ENCODE results near the gene TRIM46. TPM values are rescaled to one million over a fixed set of nuclear protein-coding genes. Genes with fewer than 3 reads are reported as not detected.

TRIM46 gene
- total and polyA plus RNA-seq, 3 experiments from 2014 or later, result 0.99 to 7.3 (median 6.4) TPM

GRCh38 chr1:155182052-155182550, 8.5 kb downstream of the TRIM46 start:
- Histone ChIP-seq H3K4me1 (ENCODE audit: insufficient read depth, low read length) (peaks cover 2% of the 10 kb centered on the region), H3K27ac (ENCODE audit: low read depth, low read length) (no peak overlapping the region), H3K27me3 (ENCODE audit: insufficient read depth, low read length, poor library complexity, severe bottlenecking) (no peaks in the 10 kb centered on the region), H3K36me3 (ENCODE audit: insufficient read depth, low read length) (peaks cover 13% of the 10 kb centered on the region), H3K9me3 (ENCODE audit: low read length) (no peaks in the 10 kb centered on the region), H3K4me3 (ENCODE audit: low read length) (no peak overlapping the region)
- peaks cover 0 to 4% (median 0%) of the 10 kb centered on the region in 3 donors for H3K4me1 Mint-ChIP-seq
- no peaks in the 10 kb centered on the region for H3K27me3 Mint-ChIP-seq
- H3K9me3 Mint-ChIP-seq, result no peaks in the 10 kb centered on the region
- H3K4me3 Mint-ChIP-seq, result no peak overlapping the region
- no peak for DNase-seq
- no peak overlapping the region for H3K27ac Mint-ChIP-seq
- CTCF ChIA-PET, result no interaction called here
- POLR2A ChIA-PET, result no interaction called here
- H3K36me3 Mint-ChIP-seq, result peaks cover 0 to 38% (median 4%) of the 10 kb centered on the region in 3 donors

GRCh38 chr1:155183775-155184221, 10.1 kb downstream of the TRIM46 start:
- Mint-ChIP-seq H3K4me3 (no peak overlapping the region), H3K27me3 (no peaks in the 10 kb centered on the region), H3K9me3 (no peaks in the 10 kb centered on the region), H3K4me1 (peaks cover 5 to 6% (median 6%) of the 10 kb centered on the region in 3 donors), H3K36me3 (peaks cover 0 to 28% (median 4%) of the 10 kb centered on the region in 3 donors), H3K27ac (peak overlapping the region in 1 of 8 donors; percentile 80)
- Histone ChIP-seq H3K36me3 (ENCODE audit: insufficient read depth, low read length) (no peaks in the 10 kb centered on the region), H3K27me3 (ENCODE audit: insufficient read depth, low read length, poor library complexity, severe bottlenecking) (no peaks in the 10 kb centered on the region), H3K4me3 (ENCODE audit: low read length) (no peak overlapping the region), H3K4me1 (ENCODE audit: insufficient read depth, low read length) (no peaks in the 10 kb centered on the region), H3K27ac (ENCODE audit: low read depth, low read length) (no peak overlapping the region), H3K9me3 (ENCODE audit: low read length) (no peaks in the 10 kb centered on the region)
- ChIA-PET CTCF (interaction anchor here (0.8 to 1.0 kb wide), 2 partner anchors 10 to 11 kb away, joined by 3 to 5 read pairs; partner anchors contain the start of gene KRTCAP2), POLR2A (no interaction called here)
- DNase-seq, result peak in 1 of 5 donors; percentile 37

DNA sequence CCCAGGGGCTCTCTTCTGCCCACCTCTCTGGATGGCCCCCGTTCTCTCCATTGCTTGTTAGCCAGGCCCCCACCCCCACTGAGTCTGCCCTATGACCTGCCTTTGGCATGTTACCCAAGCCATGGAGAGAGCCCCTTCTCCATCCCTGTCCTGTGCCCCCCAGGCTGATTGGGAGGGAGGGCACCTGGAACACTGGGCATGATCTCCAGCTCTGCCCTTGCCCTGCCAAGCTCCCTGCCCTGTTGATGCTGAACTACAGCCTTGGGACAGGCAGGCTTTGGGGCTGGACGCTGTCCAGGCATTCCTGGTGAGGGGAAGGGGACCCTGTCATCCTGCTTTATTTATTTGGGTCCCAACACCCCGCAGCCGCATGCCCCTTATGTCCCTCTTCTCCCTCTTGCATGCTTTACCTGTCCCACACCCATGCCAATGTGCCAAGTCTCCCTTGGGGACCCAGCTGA, 10.7 kb downstream of the TRIM46 start:
- no peak for DNase-seq
- Mint-ChIP-seq H3K4me1 (peaks cover 5 to 6% (median 6%) of the 10 kb centered on the region in 3 donors), H3K27me3 (no peaks in the 10 kb centered on the region), H3K27ac (no peak overlapping the region), H3K36me3 (peaks cover 0 to 22% (median 3%) of the 10 kb centered on the region in 3 donors), H3K4me3 (no peak overlapping the region), H3K9me3 (no peaks in the 10 kb centered on the region)
- POLR2A ChIA-PET, result no interaction called here
- Histone ChIP-seq H3K27ac (ENCODE audit: low read depth, low read length) (no peak overlapping the region), H3K4me3 (ENCODE audit: low read length) (no peak overlapping the region), H3K36me3 (ENCODE audit: insufficient read depth, low read length) (no peaks in the 10 kb centered on the region), H3K4me1 (ENCODE audit: insufficient read depth, low read length) (no peaks in the 10 kb centered on the region), H3K9me3 (ENCODE audit: low read length) (no peaks in the 10 kb centered on the region), H3K27me3 (ENCODE audit: insufficient read depth, low read length, poor library complexity, severe bottlenecking) (no peaks in the 10 kb centered on the region)
- CTCF ChIA-PET, result interaction anchor here (0.8 to 1.3 kb wide), 4 partner anchors 9 to 12 kb away, joined by 3 to 8 read pairs (median 4); partner anchors contain the start of gene KRTCAP2

DNA sequence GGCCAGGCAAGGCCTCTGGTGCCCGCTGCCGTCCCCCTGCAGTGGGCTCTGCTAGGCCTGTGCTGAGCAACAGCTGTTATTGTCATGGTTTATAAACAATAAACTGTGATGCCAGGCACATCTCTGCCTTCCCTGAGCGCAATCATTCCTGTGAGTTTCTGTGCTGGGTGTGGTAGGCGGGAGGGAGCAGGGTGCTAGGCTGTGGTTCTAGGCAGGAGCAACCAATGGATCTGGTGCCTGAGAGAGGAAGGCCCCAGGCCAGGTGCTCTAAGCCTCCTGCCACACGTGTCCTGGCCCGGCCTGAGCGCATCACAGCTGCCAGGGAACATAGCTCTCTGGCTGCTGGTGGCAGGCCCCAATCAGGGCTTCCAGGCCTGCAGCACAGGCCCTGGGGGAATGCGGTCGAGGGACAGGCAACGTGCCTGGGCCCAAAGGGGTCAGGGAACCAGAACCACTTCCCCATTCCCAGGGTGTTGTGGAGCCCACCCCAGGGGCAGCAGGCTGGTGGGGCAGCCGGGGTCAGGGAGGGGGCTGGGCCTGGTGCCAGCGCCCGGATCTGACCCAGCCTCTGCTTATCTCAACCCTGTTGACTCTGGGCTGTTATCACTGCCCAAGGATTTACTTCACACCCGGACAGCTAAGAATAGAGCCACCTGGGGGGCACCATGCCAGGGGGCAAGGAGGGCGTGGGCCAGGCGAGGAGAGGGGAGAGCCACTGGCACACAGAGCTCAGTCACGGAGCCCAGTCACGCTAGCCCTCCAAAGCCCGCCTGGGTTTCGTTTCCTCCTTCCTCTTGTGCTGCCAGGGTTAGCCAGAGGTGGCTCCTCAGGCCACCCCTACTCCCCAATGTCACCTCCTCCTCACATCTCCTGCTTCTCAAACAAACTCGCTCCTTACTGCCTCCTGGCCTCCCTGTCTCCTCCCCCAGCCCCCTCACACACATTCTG, 11.5 kb downstream of the TRIM46 start:
- POLR2A ChIA-PET, result no interaction called here

DNA sequence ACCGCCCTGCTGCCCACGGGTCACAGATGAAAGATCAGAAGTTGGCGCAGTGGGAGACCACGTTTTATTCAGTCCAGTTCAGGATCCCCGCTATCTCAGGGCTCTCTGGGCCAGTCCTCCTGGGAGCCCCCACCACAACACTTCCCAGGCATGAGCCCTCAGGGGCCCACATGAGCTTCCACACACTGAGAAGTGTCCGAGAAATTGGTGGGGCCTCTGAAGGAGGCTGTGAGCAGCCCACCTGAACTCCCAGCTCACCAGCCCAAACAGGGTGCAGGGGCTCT, 12.1 kb downstream of the TRIM46 start:
- H3K4me1 ChIP-seq (ENCODE audit: insufficient read depth, low read length), result no peaks in the 10 kb centered on the region
- peaks cover 0 to 15% (median 3%) of the 10 kb centered on the region in 3 donors for H3K36me3 Mint-ChIP-seq
- peaks cover 5 to 6% (median 6%) of the 10 kb centered on the region in 3 donors for H3K4me1 Mint-ChIP-seq
- H3K27ac ChIP-seq (ENCODE audit: low read depth, low read length), result no peak overlapping the region
- peak in 1 of 5 donors; percentile 6 for DNase-seq
- H3K4me3 ChIP-seq (ENCODE audit: low read length), result no peak overlapping the region
- H3K27me3 ChIP-seq (ENCODE audit: insufficient read depth, low read length, poor library complexity, severe bottlenecking), result no peaks in the 10 kb centered on the region
- CTCF ChIA-PET, result interaction anchor here (1.1 to 1.3 kb wide), 2 partner anchors 8 to 13 kb away, joined by 4 to 8 read pairs; partner anchors contain the start of gene KRTCAP2
- H3K27me3 Mint-ChIP-seq, result no peaks in the 10 kb centered on the region
- POLR2A ChIA-PET, result no interaction called here
- no peaks in the 10 kb centered on the region for H3K9me3 ChIP-seq (ENCODE audit: low read length)
- no peak overlapping the region for H3K27ac Mint-ChIP-seq
- H3K4me3 Mint-ChIP-seq, result no peak overlapping the region
- H3K9me3 Mint-ChIP-seq, result no peaks in the 10 kb centered on the region
- no peaks in the 10 kb centered on the region for H3K36me3 ChIP-seq (ENCODE audit: insufficient read depth, low read length)

More for the DNA sequence above, 11.5 kb downstream of the TRIM46 start:
- no peak overlapping the region for H3K27ac ChIP-seq (ENCODE audit: low read depth, low read length)
- Mint-ChIP-seq H3K4me3 (no peak overlapping the region), H3K9me3 (no peaks in the 10 kb centered on the region), H3K27ac (peak overlapping the region in 2 of 8 donors; percentile 47 to 64), H3K27me3 (no peaks in the 10 kb centered on the region), H3K36me3 (peaks cover 0 to 15% (median 3%) of the 10 kb centered on the region in 3 donors), H3K4me1 (peaks cover 5 to 6% (median 6%) of the 10 kb centered on the region in 3 donors)
- H3K4me3 ChIP-seq (ENCODE audit: low read length), result no peak overlapping the region
- CTCF ChIA-PET, result interaction anchor here (1.1 to 1.3 kb wide), 3 partner anchors 8 to 12 kb away, joined by 3 to 8 read pairs (median 4); partner anchors contain the start of gene KRTCAP2
- peak in 1 of 5 donors; percentile 28 for DNase-seq
- H3K9me3 ChIP-seq (ENCODE audit: low read length), result no peaks in the 10 kb centered on the region
- no peaks in the 10 kb centered on the region for H3K4me1 ChIP-seq (ENCODE audit: insufficient read depth, low read length)
- H3K36me3 ChIP-seq (ENCODE audit: insufficient read depth, low read length), result no peaks in the 10 kb centered on the region
- no peaks in the 10 kb centered on the region for H3K27me3 ChIP-seq (ENCODE audit: insufficient read depth, low read length, poor library complexity, severe bottlenecking)

- Histone ChIP-seq H3K4me1 (ENCODE audit: insufficient read depth, low read length) (no peaks in the 10 kb centered on the region), H3K36me3 (ENCODE audit: insufficient read depth, low read length) (no peaks in the 10 kb centered on the region)
- POLR2A ChIA-PET, result no interaction called here
Measured at GRCh38 chr1:155186067-155186793, 12.6 kb downstream of the TRIM46 start.

GRCh38 chr1:155186794-155187455, 13.3 kb downstream of the TRIM46 start:
- ChIA-PET POLR2A (no interaction called here), CTCF (interaction anchor here (1.0 kb wide), 1 partner anchor 40 kb away, joined by 3 read pairs; no protein-coding TSS in a partner anchor)
- Histone ChIP-seq H3K27ac (ENCODE audit: low read depth, low read length) (no peak overlapping the region), H3K9me3 (ENCODE audit: low read length) (no peaks in the 10 kb centered on the region), H3K4me3 (ENCODE audit: low read length) (no peak overlapping the region), H3K36me3 (ENCODE audit: insufficient read depth, low read length) (no peaks in the 10 kb centered on the region), H3K27me3 (ENCODE audit: insufficient read depth, low read length, poor library complexity, severe bottlenecking) (no peaks in the 10 kb centered on the region), H3K4me1 (ENCODE audit: insufficient read depth, low read length) (no peaks in the 10 kb centered on the region)
- no peaks in the 10 kb centered on the region for H3K27me3 Mint-ChIP-seq
- peak in 1 of 5 donors; percentile 43 for DNase-seq
- H3K27ac Mint-ChIP-seq, result peak overlapping the region in 2 of 8 donors; percentile 74 to 80
- no peaks in the 10 kb centered on the region for H3K9me3 Mint-ChIP-seq
- peaks cover 0 to 9% (median 3%) of the 10 kb centered on the region in 3 donors for H3K36me3 Mint-ChIP-seq
- peaks cover 5 to 7% (median 6%) of the 10 kb centered on the region in 3 donors for H3K4me1 Mint-ChIP-seq
- H3K4me3 Mint-ChIP-seq, result peak overlapping the region in 2 of 7 donors; percentile 31 to 33

More at GRCh38 chr1:155186067-155186793, 12.6 kb downstream of the TRIM46 start:
- H3K27me3 Mint-ChIP-seq, result no peaks in the 10 kb centered on the region
- Histone ChIP-seq H3K27ac (ENCODE audit: low read depth, low read length) (no peak overlapping the region), H3K9me3 (ENCODE audit: low read length) (no peaks in the 10 kb centered on the region), H3K27me3 (ENCODE audit: insufficient read depth, low read length, poor library complexity, severe bottlenecking) (no peaks in the 10 kb centered on the region), H3K4me3 (ENCODE audit: low read length) (no peak overlapping the region)
- H3K4me1 Mint-ChIP-seq, result peaks cover 5 to 6% (median 6%) of the 10 kb centered on the region in 3 donors
- DNase-seq, result peak in 1 of 5 donors; percentile 24
- CTCF ChIA-PET, result interaction anchor here (1.1 kb wide), 1 partner anchor 13 kb away, joined by 4 read pairs; the partner anchor contains the start of gene KRTCAP2
- peaks cover 0 to 14% (median 3%) of the 10 kb centered on the region in 3 donors for H3K36me3 Mint-ChIP-seq
- no peak overlapping the region for H3K4me3 Mint-ChIP-seq
- no peaks in the 10 kb centered on the region for H3K9me3 Mint-ChIP-seq
- no peak overlapping the region for H3K27ac Mint-ChIP-seq
